Upper lobe of left lung (tissue), 6 donors: ENCODE results near the gene RASAL2. TPM values are rescaled to one million over a fixed set of nuclear protein-coding genes. Genes with fewer than 3 reads are reported as not detected.

ENCODE experiments used
- ATAC-seq, 2 donors: fragments of 200-7000 bp; cut with Tn5 transposase; one replicate each; pipeline ENCODE4 v1.9.1; 2022; ENCODE audit warnings: mild to moderate bottlenecking in 2 of 2, moderate library complexity in 2 of 2; ENCODE audit not compliant: low FRiP score in 2 of 2
- DNase-seq, 2 donors: peaks; one replicate each; pipeline ENCODE4 v3.0.0-alpha.2; 2019 to 2020
- H3K27ac ChIP-seq, 4 donors: fragments of 200-600 bp; sonication (generic); one replicate each; pipeline ENCODE4 v1.5.1; 2016 to 2019
- H3K27me3 ChIP-seq, 4 donors: fragments of 200-600 bp; sonication (generic); one replicate each; pipeline ENCODE4 v1.5.1; 2017 to 2019
- H3K36me3 ChIP-seq, 4 donors: fragments of 200-600 bp; sonication (generic); one replicate each; pipeline ENCODE4 v1.5.1; 2016 to 2019
- H3K4me1 ChIP-seq, 4 donors: fragments of 200-600 bp; sonication (generic); one replicate each; pipeline ENCODE4 v1.5.1; 2018 to 2019
- H3K4me3 ChIP-seq, 4 donors: fragments of 200-600 bp; sonication (generic); one replicate each; pipeline ENCODE4 v1.5.1; 2017 to 2019; ENCODE audit warnings: mild to moderate bottlenecking in 2 of 4, moderate library complexity in 1 of 4
- H3K9me3 ChIP-seq, 4 donors: fragments of 200-600 bp; sonication (generic); one replicate each; pipeline ENCODE4 v1.5.1; 2018 to 2019
- CTCF ChIP-seq, 6 experiments: fragments of 450-650 bp in 4 of 6; fragments of 200-600 bp in 2 of 6; sonication (generic) in 2 of 6; IDR thresholded peaks; one replicate each; pipeline ENCODE4 v1.5.1; 2016 to 2019; ENCODE audit warnings: antibody characterized with exemption in 6 of 6
- EP300 ChIP-seq, 4 donors: sonication (generic); formaldehyde crosslinking; IDR thresholded peaks; one replicate each; pipeline ENCODE4 v1.5.1; 2017; ENCODE audit warnings: antibody characterized with exemption in 4 of 4, control low read depth in 2 of 4
- POLR2A ChIP-seq, 4 donors: fragments of 450-650 bp; IDR thresholded peaks; one replicate each; pipeline ENCODE4 v1.5.1; 2016 to 2017; ENCODE audit warnings: antibody characterized with exemption in 4 of 4, mild to moderate bottlenecking in 2 of 4
- POLR2AphosphoS5 ChIP-seq, 2 donors: sonication (generic); formaldehyde crosslinking; IDR thresholded peaks; one replicate each; pipeline ENCODE4 v1.5.1; 2017; ENCODE audit warnings: antibody characterized with exemption in 2 of 2
- WGBS, 2 donors: methylation state at CpG; one replicate each; pipeline ENCODE4 v1.1.5; 2017 to 2018; 5-methylcytosine and 5-hydroxymethylcytosine counted together
- total RNA-seq, 6 donors: library from RNA; depleted of rRNA in 4 of 6; stranded (reverse); fragments of >200 nt in 4 of 6; gene quantifications; one replicate each; pipeline versions ENCODE4 v1.1.0 to v1.2.1, GENCODE V29; 2016 to 2021
- donor health status: DM: no; HTN: no; CAD: no; lungs with moderate emphysema.
- donor health status: DM: no; HTN: yes; CAD: no; lungs with severe emphysema.

Gene RASAL2
- total RNA-seq, 6 donors from 2014 or later = 24.7 to 59.0 (median 41.6) TPM

- DNase-seq (no peak), ATAC-seq (no peak)
- Histone ChIP-seq H3K27ac (no peak overlapping the region), H3K9me3 (no peaks in the 10 kb centered on the region), H3K36me3 (no peaks in the 10 kb centered on the region), H3K4me1 (peaks cover 0 to 11% (median 4%) of the 10 kb centered on the region in 4 donors), H3K4me3 (no peak overlapping the region), H3K27me3 (no peaks in the 10 kb centered on the region)
- WGBS, 2 donors = 80 to 81% methylated on average over 2 of the region's 2 CpGs
- TF ChIP-seq POLR2AphosphoS5 (IDR thresholded peaks at IDR 0.05) (no peak), POLR2A (IDR thresholded peaks at IDR 0.05) (no peak), CTCF (IDR thresholded peaks at IDR 0.05) (no peak), EP300 (IDR thresholded peaks at IDR 0.05) (no peak)
Observed at GRCh38 chr1:178237121-178237520, 143.2 kb downstream of the RASAL2 start.

GRCh38 chr1:178238722-178239510, 145.0 kb downstream of the RASAL2 start:
- H3K9me3 ChIP-seq = no peaks in the 10 kb centered on the region
- no peaks in the 10 kb centered on the region for H3K36me3 ChIP-seq
- peak in 1 of 2 donors; percentile 66 for ATAC-seq
- WGBS, 2 donors = 15 to 40% methylated on average over 1 of the region's 1 CpG
- DNase-seq = no peak
- no peaks in the 10 kb centered on the region for H3K27me3 ChIP-seq
- peak overlapping the region in 1 of 4 donors; percentile 3 for H3K27ac ChIP-seq
- H3K4me1 ChIP-seq = peaks cover 0 to 11% (median 4%) of the 10 kb centered on the region in 4 donors
- no peak overlapping the region for H3K4me3 ChIP-seq
- TF ChIP-seq CTCF (IDR thresholded peaks at IDR 0.05) = no peak

GRCh38 chr1:178241057-178241456, 147.2 kb downstream of the RASAL2 start:
- ATAC-seq = no peak

GRCh38 chr1:178241837-178242236, 147.9 kb downstream of the RASAL2 start:
- H3K27ac ChIP-seq = no peak overlapping the region
- H3K9me3 ChIP-seq = no peaks in the 10 kb centered on the region
- H3K4me1 ChIP-seq = peaks cover 0 to 11% (median 4%) of the 10 kb centered on the region in 4 donors
- no peak overlapping the region for H3K4me3 ChIP-seq
- no peak for DNase-seq
- H3K36me3 ChIP-seq = no peaks in the 10 kb centered on the region
- no peaks in the 10 kb centered on the region for H3K27me3 ChIP-seq
- TF ChIP-seq EP300 (IDR thresholded peaks at IDR 0.05) (no peak), CTCF (IDR thresholded peaks at IDR 0.05) (no peak), POLR2AphosphoS5 (IDR thresholded peaks at IDR 0.05) (no peak), POLR2A (IDR thresholded peaks at IDR 0.05) (no peak)
- no peak for ATAC-seq

More at GRCh38 chr1:178241057-178241456, 147.2 kb downstream of the RASAL2 start:
- 82 to 85% methylated on average over 1 of the region's 1 CpG for WGBS, 2 donors
- Histone ChIP-seq H3K9me3 (no peaks in the 10 kb centered on the region), H3K27me3 (no peaks in the 10 kb centered on the region), H3K27ac (no peak overlapping the region), H3K36me3 (no peaks in the 10 kb centered on the region), H3K4me1 (peaks cover 0 to 11% (median 4%) of the 10 kb centered on the region in 4 donors), H3K4me3 (no peak overlapping the region)
- TF ChIP-seq CTCF (IDR thresholded peaks at IDR 0.05) = no peak
- TF ChIP-seq POLR2A (IDR thresholded peaks at IDR 0.05) = no peak
- TF ChIP-seq EP300 (IDR thresholded peaks at IDR 0.05) = no peak
- no peak for TF ChIP-seq POLR2AphosphoS5 (IDR thresholded peaks at IDR 0.05)
- DNase-seq = no peak

GRCh38 chr1:178243119-178243518, 149.2 kb downstream of the RASAL2 start:
- WGBS, 2 donors = 82 to 100% methylated on average over 1 of the region's 1 CpG
- H3K27ac ChIP-seq = no peak overlapping the region
- DNase-seq = no peak
- peaks cover 0 to 11% (median 4%) of the 10 kb centered on the region in 4 donors for H3K4me1 ChIP-seq
- no peak for ATAC-seq
- H3K9me3 ChIP-seq = peaks cover 0 to 4% (median 3%) of the 10 kb centered on the region in 4 donors
- H3K36me3 ChIP-seq = no peaks in the 10 kb centered on the region
- H3K27me3 ChIP-seq = no peaks in the 10 kb centered on the region
- no peak overlapping the region for H3K4me3 ChIP-seq
- no peak for TF ChIP-seq POLR2A (IDR thresholded peaks at IDR 0.05)
- no peak for TF ChIP-seq CTCF (IDR thresholded peaks at IDR 0.05)
- no peak for TF ChIP-seq EP300 (IDR thresholded peaks at IDR 0.05)
- TF ChIP-seq POLR2AphosphoS5 (IDR thresholded peaks at IDR 0.05) = no peak
